GM12892 (cell line): ENCODE data around the gene PSKH1.
A peak's percentile ranks its signal among the peaks of the same experiment; 100 is the strongest.

Experiments used
- POLR2A ChIP-seq: IDR thresholded peaks from 2 replicates; pipeline ENCODE4 v1.6.1; 2011; ENCODE audit warnings: low read depth, low read length, control low read depth
- POLR2AphosphoS5 ChIP-seq: IDR thresholded peaks from 2 replicates; pipeline ENCODE4 v1.6.1; 2011; ENCODE audit warnings: low read depth, low read length, control low read depth

GRCh38 chr16:67933805-67934204 is 40.8 kb downstream of the PSKH1 start:
- TF ChIP-seq POLR2AphosphoS5 (no peak; the same call in none of the 2 replicates), POLR2A (peak; percentile 59)
